Measurements from ENCODE around the gene GRM8.

Gene GRM8

GRCh38 chr7:127119517-127119916 lies 133.2 kb downstream of the GRM8 start:
- no peak overlapping the region for H4K8ac ChIP-seq (ENCODE audit: low read length)
- no peak overlapping the region for H2AK5ac ChIP-seq (ENCODE audit: low read length, severe bottlenecking)
- H2AFZ ChIP-seq (ENCODE audit: low read depth, low read length): no peak overlapping the region
- no peak overlapping the region for H3K27ac ChIP-seq (ENCODE audit: low read length, poor library complexity, severe bottlenecking)
- H3K4ac ChIP-seq (ENCODE audit: low read depth in 1 of 2, low read length in 2 of 2): no peak overlapping the region
- no peak overlapping the region for H4K91ac ChIP-seq (ENCODE audit: low read length)
- no peaks in the 10 kb centered on the region for H3K79me1 ChIP-seq (replicated peaks; ENCODE audit: low read length, poor library complexity, severe bottlenecking)
- no peak overlapping the region for H2BK5ac ChIP-seq (ENCODE audit: low read depth, low read length, poor library complexity, severe bottlenecking)
- H3K9me3 ChIP-seq (ENCODE audit: control insufficient read depth, low read length): no peaks in the 10 kb centered on the region
- H3K4me1 ChIP-seq (ENCODE audit: control insufficient read depth, insufficient read depth, low read depth, low read length): no peaks in the 10 kb centered on the region
- H3K9ac ChIP-seq (ENCODE audit: low read length): no peak overlapping the region
- WGBS: 54% methylated on average over 2 of the region's 2 CpGs
- H2BK12ac ChIP-seq (ENCODE audit: low read length in 2 of 2): no peak overlapping the region
- H2BK15ac ChIP-seq (ENCODE audit: low read depth, poor library complexity, severe bottlenecking): no peak overlapping the region
- H3K4me2 ChIP-seq (ENCODE audit: low read length, poor library complexity, severe bottlenecking): no peak overlapping the region
- no peak overlapping the region for H3K4me3 ChIP-seq (ENCODE audit: insufficient read depth in 1 of 2, low read depth in 1 of 2, low read length in 2 of 2)
- no peak overlapping the region for H2BK120ac ChIP-seq (ENCODE audit: low read depth, low read length)
- no peak overlapping the region for H3K14ac ChIP-seq (ENCODE audit: low read length in 2 of 2)
- H3K23ac ChIP-seq (ENCODE audit: low read length in 2 of 2): no peak overlapping the region
- no peak overlapping the region for H3K18ac ChIP-seq (ENCODE audit: low read depth in 1 of 2, low read length in 2 of 2)
- no peaks in the 10 kb centered on the region for H3K27me3 ChIP-seq (ENCODE audit: control insufficient read depth in 1 of 2, insufficient read depth in 1 of 2, low read length in 2 of 2)
- H3K36me3 ChIP-seq (ENCODE audit: control insufficient read depth in 1 of 2, insufficient read depth in 2 of 2, low read depth in 1 of 2, low read length in 2 of 2): no peaks in the 10 kb centered on the region
- DNase-seq: no peak

- no peak for DNase-seq
- no peak overlapping the region for H2BK12ac ChIP-seq (ENCODE audit: low read length in 2 of 2)
- H3K4me3 ChIP-seq (ENCODE audit: insufficient read depth in 1 of 2, low read depth in 1 of 2, low read length in 2 of 2): no peak overlapping the region
- H4K8ac ChIP-seq (ENCODE audit: low read length): no peak overlapping the region
- no peak overlapping the region for H3K4me2 ChIP-seq (ENCODE audit: low read length, poor library complexity, severe bottlenecking)
- no peak overlapping the region for H2BK15ac ChIP-seq (ENCODE audit: low read depth, poor library complexity, severe bottlenecking)
- H3K18ac ChIP-seq (ENCODE audit: low read depth in 1 of 2, low read length in 2 of 2): no peak overlapping the region
- H3K36me3 ChIP-seq (ENCODE audit: control insufficient read depth in 1 of 2, insufficient read depth in 2 of 2, low read depth in 1 of 2, low read length in 2 of 2): no peaks in the 10 kb centered on the region
- no peak overlapping the region for H2BK120ac ChIP-seq (ENCODE audit: low read depth, low read length)
- H4K91ac ChIP-seq (ENCODE audit: low read length): no peak overlapping the region
- H3K9me3 ChIP-seq (ENCODE audit: control insufficient read depth, low read length): no peaks in the 10 kb centered on the region
- H3K27me3 ChIP-seq (ENCODE audit: control insufficient read depth in 1 of 2, insufficient read depth in 1 of 2, low read length in 2 of 2): no peaks in the 10 kb centered on the region
- 49% methylated on average over 3 of the region's 3 CpGs for WGBS
- no peak overlapping the region for H3K23ac ChIP-seq (ENCODE audit: low read length in 2 of 2)
- no peak overlapping the region for H2AFZ ChIP-seq (ENCODE audit: low read depth, low read length)
- no peak overlapping the region for H3K14ac ChIP-seq (ENCODE audit: low read length in 2 of 2)
- no peak overlapping the region for H2BK5ac ChIP-seq (ENCODE audit: low read depth, low read length, poor library complexity, severe bottlenecking)
- H3K4ac ChIP-seq (ENCODE audit: low read depth in 1 of 2, low read length in 2 of 2): no peak overlapping the region
- no peak overlapping the region for H2AK5ac ChIP-seq (ENCODE audit: low read length, severe bottlenecking)
- H3K4me1 ChIP-seq (ENCODE audit: control insufficient read depth, insufficient read depth, low read depth, low read length): no peaks in the 10 kb centered on the region
- no peak overlapping the region for H3K27ac ChIP-seq (ENCODE audit: low read length, poor library complexity, severe bottlenecking)
- no peaks in the 10 kb centered on the region for H3K79me1 ChIP-seq (replicated peaks; ENCODE audit: low read length, poor library complexity, severe bottlenecking)
- no peak overlapping the region for H3K9ac ChIP-seq (ENCODE audit: low read length)
Measured at GRCh38 chr7:127114742-127115265, 137.9 kb downstream of the GRM8 start.

DNA sequence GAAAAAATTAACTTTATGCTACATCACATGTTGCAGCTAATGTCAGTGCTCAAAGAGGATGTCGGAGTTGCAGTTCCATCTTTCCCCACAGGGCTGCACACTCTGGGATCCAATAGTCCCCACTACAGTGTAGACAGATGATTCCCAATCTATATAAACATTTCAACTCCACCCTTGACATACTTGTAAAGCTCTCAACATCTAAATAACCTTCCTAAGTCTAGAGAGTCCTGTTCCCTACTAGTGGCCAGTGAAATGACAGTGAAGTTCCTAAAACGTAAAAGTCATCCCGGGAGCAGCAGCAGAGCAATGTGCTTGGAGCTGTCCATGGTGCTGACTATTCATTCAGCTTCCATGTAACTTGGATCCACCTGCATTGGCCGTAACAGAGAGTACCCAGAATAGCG lies 145.1 kb downstream of the GRM8 start:
- Histone ChIP-seq H3K4me1 (ENCODE audit: control insufficient read depth, insufficient read depth, low read depth, low read length) (no peaks in the 10 kb centered on the region), H2AFZ (ENCODE audit: low read depth, low read length) (no peak overlapping the region), H3K79me1 (replicated peaks; ENCODE audit: low read length, poor library complexity, severe bottlenecking) (no peaks in the 10 kb centered on the region), H2BK12ac (ENCODE audit: low read length in 2 of 2) (no peak overlapping the region), H4K8ac (ENCODE audit: low read length) (no peak overlapping the region), H3K9me3 (ENCODE audit: control insufficient read depth, low read length) (no peaks in the 10 kb centered on the region), H3K27ac (ENCODE audit: low read length, poor library complexity, severe bottlenecking) (no peak overlapping the region), H3K4me3 (ENCODE audit: insufficient read depth in 1 of 2, low read depth in 1 of 2, low read length in 2 of 2) (no peak overlapping the region), H2BK5ac (ENCODE audit: low read depth, low read length, poor library complexity, severe bottlenecking) (no peak overlapping the region), H3K36me3 (ENCODE audit: control insufficient read depth in 1 of 2, insufficient read depth in 2 of 2, low read depth in 1 of 2, low read length in 2 of 2) (no peaks in the 10 kb centered on the region), H3K4ac (ENCODE audit: low read depth in 1 of 2, low read length in 2 of 2) (no peak overlapping the region), H3K9ac (ENCODE audit: low read length) (no peak overlapping the region), H2AK5ac (ENCODE audit: low read length, severe bottlenecking) (no peak overlapping the region), H2BK15ac (ENCODE audit: low read depth, poor library complexity, severe bottlenecking) (no peak overlapping the region), H3K27me3 (ENCODE audit: control insufficient read depth in 1 of 2, insufficient read depth in 1 of 2, low read length in 2 of 2) (no peaks in the 10 kb centered on the region), H3K14ac (ENCODE audit: low read length in 2 of 2) (no peak overlapping the region), H4K91ac (ENCODE audit: low read length) (no peak overlapping the region), H3K18ac (ENCODE audit: low read depth in 1 of 2, low read length in 2 of 2) (no peak overlapping the region), H3K23ac (ENCODE audit: low read length in 2 of 2) (no peak overlapping the region), H2BK120ac (ENCODE audit: low read depth, low read length) (no peak overlapping the region), H3K4me2 (ENCODE audit: low read length, poor library complexity, severe bottlenecking) (no peak overlapping the region)
- WGBS: 28% methylated on average over 5 of the region's 5 CpGs
- peak; percentile 43 for DNase-seq

- Histone ChIP-seq H3K27me3 (ENCODE audit: control insufficient read depth in 1 of 2, insufficient read depth in 1 of 2, low read length in 2 of 2) (no peaks in the 10 kb centered on the region), H3K23ac (ENCODE audit: low read length in 2 of 2) (no peak overlapping the region), H4K91ac (ENCODE audit: low read length) (no peak overlapping the region), H2AK5ac (ENCODE audit: low read length, severe bottlenecking) (no peak overlapping the region), H3K79me1 (replicated peaks; ENCODE audit: low read length, poor library complexity, severe bottlenecking) (no peaks in the 10 kb centered on the region), H3K36me3 (ENCODE audit: control insufficient read depth in 1 of 2, insufficient read depth in 2 of 2, low read depth in 1 of 2, low read length in 2 of 2) (no peaks in the 10 kb centered on the region), H3K4me2 (ENCODE audit: low read length, poor library complexity, severe bottlenecking) (no peak overlapping the region), H2BK12ac (ENCODE audit: low read length in 2 of 2) (no peak overlapping the region), H3K18ac (ENCODE audit: low read depth in 1 of 2, low read length in 2 of 2) (no peak overlapping the region), H3K9me3 (ENCODE audit: control insufficient read depth, low read length) (no peaks in the 10 kb centered on the region), H2BK120ac (ENCODE audit: low read depth, low read length) (no peak overlapping the region), H2BK15ac (ENCODE audit: low read depth, poor library complexity, severe bottlenecking) (no peak overlapping the region), H2BK5ac (ENCODE audit: low read depth, low read length, poor library complexity, severe bottlenecking) (no peak overlapping the region), H3K4me3 (ENCODE audit: insufficient read depth in 1 of 2, low read depth in 1 of 2, low read length in 2 of 2) (no peak overlapping the region), H2AFZ (ENCODE audit: low read depth, low read length) (no peak overlapping the region), H3K4me1 (ENCODE audit: control insufficient read depth, insufficient read depth, low read depth, low read length) (no peaks in the 10 kb centered on the region), H3K14ac (ENCODE audit: low read length in 2 of 2) (no peak overlapping the region), H3K9ac (ENCODE audit: low read length) (no peak overlapping the region), H3K27ac (ENCODE audit: low read length, poor library complexity, severe bottlenecking) (no peak overlapping the region), H3K4ac (ENCODE audit: low read depth in 1 of 2, low read length in 2 of 2) (no peak overlapping the region), H4K8ac (ENCODE audit: low read length) (no peak overlapping the region)
- DNase-seq: no peak
- 77% methylated on average over 4 of the region's 4 CpGs for WGBS
Measured at GRCh38 chr7:127093340-127093739, 159.4 kb downstream of the GRM8 start.

Measured in mesenchymal stem cell (in vitro differentiated cells and primary cell).